ENCODE data around the gene ACKR3.

DNA sequence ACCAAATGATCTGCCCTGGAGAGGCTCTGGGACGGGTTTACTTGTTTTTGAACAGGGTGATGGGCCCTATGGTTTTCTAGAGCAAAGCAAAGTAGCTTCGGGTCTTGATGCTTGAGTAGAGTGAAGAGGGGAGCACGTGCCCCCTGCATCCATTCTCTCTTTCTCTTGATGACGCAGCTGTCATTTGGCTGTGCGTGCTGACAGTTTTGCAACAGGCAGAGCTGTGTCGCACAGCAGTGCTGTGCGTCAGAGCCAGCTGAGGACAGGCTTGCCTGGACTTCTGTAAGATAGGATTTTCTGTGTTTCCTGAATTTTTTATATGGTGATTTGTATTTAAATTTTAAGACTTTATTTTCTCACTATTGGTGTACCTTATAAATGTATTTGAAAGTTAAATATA lies 11.9 kb downstream of the ACKR3 start:
- TF ChIP-seq POLR2A (IDR thresholded peaks at IDR 0.05; ENCODE audit: low read depth, low read length) (no peak), POLR2AphosphoS5 (IDR thresholded peaks at IDR 0.05; ENCODE audit: low read depth, low read length) (no peak)
